ENCODE data around the gene PCBP1.
"Not testable (repeated sequence)": the region's sequence is repeated elsewhere in the genome, so short reads cannot be mapped to it uniquely, and the experiment has no call there.

The PCBP1 gene

DNA sequence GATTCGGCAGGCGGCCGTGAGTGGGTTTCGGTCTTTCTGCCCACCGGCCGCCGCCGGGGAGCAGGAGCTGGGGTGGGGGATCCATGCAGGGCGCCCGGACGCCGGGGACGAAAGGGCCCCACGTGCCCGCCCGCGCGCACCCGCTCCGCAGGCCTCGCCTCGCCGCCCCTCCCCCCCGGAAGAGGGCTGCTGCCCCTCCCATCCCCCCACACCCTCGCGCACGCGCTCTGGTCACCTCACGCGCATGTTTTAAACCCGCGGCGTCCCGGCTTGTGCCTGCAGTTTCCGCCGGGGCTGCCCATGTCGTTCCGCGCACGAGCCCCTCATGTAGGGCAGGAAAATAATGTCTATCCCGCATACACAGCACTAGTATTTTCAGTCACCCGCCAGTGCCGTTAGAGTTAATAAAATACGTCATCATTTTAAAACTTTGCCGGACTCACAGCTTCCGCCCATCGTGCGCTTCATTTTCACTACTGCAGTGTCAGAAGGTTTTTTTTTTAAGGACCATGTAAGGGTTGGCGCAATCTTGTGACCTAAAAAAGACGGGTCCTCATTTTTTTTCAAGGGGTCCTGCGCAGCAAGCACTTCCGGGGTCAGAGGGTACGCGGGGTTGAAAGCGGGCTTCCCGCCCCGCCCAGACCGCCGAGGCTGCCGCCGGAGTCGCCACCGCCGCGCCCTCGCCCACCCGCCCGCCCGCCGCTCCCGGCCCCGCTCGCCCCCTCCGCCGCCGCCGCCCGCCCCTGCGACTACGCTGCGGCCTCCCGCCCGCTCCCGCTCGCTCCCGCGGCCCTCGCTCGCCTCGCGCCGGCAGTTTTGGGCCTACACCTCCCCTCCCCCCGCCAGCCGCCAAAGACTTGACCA is at the start of gene PCBP1:
Gene PCBP1, plus strand, starts transcription at position 640 of the 864 bp plus-strand sequence. CDS start 267 bp downstream, outside the sequence.
- DNase-seq (ENCODE audit: low read depth), result peak; percentile 97

DNA sequence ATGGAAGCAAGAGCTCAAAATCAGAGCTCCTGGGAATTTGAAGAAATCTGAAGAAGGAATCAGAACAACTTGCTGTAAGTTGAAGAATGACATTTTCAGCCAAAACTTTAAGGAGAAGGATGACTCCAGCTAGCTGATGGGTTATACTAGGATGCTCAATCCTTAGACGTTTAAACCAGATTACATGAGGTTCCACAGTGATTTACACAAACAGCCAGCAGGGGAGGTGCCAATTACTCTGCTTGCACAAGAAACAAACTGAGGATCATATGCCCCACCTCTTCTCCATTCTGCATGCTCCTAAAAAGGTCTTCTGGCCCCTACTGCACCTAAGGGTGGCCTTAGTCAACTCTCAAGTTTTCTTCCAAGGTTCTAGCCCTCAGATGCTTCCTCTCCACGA is 47.9 kb upstream of the PCBP1 start:
- no peak for DNase-seq (ENCODE audit: low read depth)

DNA sequence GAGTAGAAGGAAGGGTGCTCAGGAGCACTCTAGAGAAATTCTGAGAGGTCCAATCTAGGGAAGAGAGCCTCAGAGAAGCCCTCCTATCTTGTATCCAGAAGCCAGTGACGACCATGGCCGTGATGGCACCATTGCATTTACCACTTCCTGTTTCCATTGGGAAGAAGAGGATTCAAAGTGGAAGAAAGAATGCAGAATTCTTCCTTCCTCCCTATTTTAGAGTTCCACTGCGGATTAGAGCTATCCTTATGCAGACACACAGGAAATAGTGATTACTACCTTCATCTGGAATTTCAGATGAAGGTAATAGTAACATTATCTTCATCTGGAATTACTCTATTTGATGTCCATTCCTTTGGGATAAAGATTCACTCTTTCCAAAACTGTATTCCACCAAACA is 45.6 kb upstream of the PCBP1 start:
- DNase-seq (ENCODE audit: low read depth), result no peak

DNA sequence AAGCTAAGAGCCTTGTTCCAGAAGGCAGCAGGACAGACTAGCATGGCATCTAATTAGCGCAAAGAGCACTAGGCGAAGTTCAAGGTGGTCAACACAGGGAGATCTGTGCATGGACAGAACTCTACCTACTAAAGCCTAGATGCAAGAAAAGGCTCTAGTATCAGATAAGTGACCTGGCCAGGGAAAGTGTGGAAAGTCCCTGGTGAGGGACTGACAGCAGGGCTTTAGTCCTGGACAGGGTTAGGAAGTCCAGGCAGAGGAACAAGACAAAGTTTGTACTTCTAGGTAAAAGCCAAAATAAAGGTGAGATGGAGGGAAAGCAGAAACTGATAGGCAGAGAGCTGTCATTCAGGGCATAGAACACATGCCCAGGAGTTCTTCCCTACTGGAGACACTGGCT is 45.0 kb upstream of the PCBP1 start:
- no peak for DNase-seq (ENCODE audit: low read depth)

DNA sequence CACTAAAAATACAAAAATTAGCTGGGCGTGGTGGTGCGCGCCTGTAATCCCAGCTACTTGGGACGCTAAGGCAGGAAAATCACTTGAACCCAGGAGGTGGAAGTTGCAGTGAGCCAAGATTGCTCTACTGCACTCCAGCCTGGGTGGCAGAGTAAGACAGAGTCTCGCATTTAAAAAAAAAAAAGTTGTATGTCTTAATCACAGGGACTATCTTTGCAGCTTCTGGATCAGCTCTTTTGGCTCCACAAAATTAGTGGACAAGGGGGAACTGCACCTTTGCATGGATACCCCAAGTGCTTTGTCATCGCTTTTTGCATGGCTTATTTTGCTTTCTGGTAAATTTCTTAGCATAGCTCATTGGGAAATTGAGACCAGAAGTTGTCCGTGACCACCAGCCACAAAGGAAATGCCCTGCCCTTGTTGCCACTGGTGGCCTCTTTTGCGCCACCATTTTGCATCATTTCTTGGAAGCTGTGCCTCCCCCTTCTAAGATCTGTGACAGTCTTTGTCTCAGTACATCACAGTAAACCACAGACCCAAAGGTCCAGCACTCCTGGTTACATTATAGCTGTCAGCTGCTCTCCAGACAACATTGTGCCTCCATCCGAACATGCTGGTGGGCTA is 43.9 kb upstream of the PCBP1 start:
- DNase-seq (ENCODE audit: low read depth), result no peak

DNA sequence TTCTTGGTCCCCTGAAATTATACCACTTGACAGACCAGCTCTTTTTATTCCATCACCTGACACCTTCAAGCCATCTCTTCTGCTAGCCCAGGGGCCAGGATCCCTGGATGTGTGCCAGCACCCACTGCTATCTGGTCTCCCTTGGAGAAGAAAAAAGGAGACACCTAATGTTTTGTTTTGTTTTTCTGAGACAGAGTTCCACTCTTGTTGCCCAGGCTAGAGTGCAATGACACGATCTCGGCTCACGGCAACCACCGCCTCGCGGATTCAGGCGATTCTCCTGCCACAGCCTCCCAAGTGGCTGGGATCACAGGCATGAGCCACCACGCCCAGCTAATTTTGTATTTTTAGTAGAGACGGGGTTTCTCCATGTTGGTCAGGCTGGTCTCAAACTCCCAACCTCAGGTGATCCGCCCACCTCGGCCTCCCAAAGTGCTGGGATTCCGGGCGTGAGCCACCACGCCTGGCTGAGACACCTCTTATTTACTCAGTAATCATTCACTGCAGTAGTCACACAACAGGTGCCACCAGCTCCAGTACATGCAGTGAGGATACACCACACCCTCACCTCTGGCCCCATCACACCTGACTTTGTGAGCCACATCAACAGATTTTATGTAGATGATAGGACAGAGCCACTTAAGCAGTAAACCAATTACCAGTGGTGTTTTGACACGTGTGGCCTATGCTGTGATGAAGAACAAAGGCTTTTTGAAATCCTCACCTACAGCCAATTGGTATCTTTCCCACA is 42.8 kb upstream of the PCBP1 start:
- DNase-seq (ENCODE audit: low read depth), result no peak

DNA sequence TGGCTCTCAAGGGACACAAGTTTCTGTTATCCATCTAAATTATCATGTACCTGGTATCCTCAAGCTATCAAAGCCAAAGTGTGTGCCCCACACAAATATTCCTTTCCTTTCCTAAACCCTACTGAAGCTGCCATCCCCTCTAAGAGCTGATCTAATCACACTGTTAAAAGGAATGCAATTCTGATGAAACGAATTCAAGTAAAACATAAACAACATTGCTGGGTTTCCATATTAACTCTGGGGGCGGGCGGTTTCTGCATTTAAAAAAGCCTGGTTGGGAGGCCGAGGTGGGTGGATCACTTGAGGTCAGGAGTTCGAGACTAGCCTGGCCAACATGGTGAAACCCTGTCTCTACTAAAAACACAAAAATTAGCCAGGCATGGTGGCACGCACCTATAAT is 41.9 kb upstream of the PCBP1 start:
- no peak for DNase-seq (ENCODE audit: low read depth)

DNA sequence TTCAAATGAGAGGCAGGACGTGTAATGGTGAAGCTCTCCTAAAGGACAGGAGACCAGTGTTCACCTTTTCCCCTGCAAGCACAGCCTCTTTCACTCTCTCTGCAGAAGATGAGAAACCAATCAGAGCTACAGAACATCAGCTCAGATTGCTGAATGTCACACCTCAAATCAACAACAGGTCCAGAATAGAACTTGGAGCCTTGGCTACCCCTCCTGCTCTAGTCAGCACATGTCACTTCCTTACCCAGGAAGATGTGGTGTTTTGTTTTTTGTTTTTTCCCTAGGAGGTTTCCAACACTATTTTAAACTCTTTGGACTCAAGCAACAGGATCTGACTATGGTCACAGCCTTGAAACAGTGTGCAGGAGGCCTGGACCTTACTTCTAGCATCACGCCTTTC is 41.3 kb upstream of the PCBP1 start:
- no peak for DNase-seq (ENCODE audit: low read depth)

DNA sequence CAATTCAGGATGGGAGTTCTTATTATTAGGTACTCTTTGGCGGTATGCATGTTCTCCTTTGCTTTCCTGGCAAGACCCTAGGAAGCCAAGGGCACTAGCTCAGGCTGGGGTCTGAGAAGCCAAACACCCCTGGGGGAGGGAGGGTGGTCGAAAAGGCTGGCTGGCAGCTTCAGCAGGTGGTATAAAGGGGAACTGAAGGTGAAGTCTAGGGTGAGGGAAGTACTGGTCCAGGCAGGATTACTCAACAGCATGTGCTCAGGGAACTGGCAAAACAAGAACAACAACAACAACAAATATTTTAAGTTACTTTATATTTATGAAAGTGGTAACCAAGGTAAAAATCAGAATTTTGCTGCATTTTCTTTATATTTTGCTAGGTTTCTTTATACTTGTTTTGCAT is 40.7 kb upstream of the PCBP1 start:
- no peak for DNase-seq (ENCODE audit: low read depth)

DNA sequence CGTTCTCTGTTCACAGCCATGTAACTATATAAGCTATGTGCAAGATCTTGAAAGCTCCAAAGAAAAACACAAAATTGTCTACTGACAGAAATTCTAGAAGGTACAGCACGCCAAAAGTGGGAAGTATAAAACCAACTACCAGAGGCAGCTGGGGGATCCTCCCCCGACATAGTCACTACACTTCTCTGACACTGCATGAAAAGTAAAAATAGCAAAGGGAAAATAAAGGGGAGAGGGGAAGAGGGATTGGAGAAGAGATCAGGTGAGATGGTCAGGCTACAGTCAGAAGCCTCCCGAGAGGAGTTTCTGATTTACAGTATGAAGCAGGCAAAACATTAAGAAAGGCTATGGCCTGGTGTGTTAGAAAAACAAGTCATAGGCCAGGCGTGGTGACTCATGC is 39.8 kb upstream of the PCBP1 start:
- DNase-seq (ENCODE audit: low read depth), result no peak

DNA sequence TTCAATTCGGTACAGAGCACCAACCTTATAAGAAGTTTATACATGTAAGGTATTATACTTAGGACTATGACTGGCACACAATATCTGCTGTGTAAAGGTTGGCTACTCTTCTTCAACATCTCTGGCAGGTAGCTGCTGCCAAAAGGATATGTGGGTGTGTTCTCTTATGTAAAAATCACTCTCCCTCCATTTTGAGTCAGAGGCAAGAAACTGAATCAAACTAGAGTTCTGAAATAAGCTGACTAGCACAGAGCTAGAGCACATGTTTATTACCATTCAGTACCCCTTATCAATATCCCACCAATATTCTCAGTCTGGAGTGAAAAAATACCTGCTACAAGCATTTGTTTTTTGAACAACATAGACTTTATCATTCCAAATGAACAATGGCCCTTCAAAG is 38.0 kb upstream of the PCBP1 start:
- no peak for DNase-seq (ENCODE audit: low read depth)

DNA sequence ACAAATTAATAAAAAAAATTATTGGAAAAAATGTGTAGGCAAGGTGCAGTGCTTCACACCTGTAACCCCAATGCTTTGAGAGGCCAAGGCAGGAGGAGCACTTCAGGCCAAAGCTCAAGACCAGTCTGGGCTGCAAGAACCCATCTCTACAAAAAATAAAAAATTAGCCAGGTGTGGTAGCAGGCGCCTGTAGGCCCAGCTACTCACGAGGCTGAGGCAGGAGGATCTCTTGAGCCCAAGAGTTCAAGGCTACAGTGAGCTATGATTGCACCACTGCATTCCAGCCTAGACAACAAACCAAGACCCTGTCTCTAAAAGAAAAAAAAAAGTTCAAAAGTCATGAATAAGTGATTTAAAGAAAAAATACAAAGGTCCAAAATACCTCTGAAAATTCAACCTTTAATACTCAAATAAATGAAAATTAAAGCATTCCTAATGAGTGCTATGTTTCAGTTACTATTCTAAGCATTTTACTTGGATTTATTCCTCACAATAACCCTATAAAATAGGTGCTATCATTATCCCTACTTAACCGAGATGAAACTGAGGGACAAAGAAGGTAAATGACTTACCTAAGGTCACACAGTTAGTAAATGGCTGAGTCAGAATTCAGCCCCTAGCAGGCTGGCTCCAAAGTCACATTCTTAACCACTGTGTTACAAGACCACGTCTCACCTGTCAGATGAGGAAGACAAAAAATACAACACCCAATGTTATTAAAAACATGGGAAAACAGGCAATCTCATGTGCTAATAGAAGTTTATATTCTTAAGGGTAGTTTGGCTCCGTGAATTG is 36.4 kb upstream of the PCBP1 start:
- no peak for DNase-seq (ENCODE audit: low read depth)

DNA sequence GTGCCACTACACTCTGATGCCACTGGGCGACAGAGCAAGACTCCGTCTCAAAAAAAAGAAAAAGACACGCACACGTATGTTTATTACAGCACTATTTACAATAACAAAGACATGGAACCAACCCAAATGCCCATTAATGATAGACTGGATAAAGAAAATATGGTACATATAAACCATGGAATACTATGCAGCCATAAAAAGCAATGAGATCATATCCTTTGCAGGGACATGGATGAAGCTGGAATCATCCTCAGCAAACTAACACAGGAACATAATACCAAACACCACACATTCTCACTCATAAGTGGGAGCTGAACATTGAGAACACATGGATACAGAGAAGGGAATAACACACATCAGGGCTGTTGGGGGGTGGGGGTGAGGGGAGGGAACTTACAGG is 32.0 kb upstream of the PCBP1 start:
- not testable (repeated sequence) for DNase-seq (ENCODE audit: low read depth)

DNA sequence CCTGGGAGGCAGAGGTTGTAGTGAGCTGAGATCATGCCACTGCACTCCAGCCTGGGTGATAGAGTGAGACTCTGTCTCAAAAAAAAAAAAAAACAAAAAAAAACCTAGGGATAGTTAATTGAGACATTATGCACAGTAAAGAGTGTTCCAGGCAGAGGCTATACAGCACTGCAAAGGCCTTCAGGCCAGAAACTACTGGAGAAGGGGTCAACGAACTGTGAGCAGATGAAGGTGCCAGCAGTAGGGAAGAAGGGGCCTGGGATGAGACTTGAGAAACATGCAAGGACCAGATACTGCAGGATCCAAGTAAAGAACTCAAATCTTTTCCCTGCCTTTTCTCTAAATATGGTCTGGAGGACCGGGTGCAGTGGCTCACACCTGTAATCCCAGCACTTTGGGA is 26.0 kb upstream of the PCBP1 start:
- DNase-seq (ENCODE audit: low read depth), result no peak

DNA sequence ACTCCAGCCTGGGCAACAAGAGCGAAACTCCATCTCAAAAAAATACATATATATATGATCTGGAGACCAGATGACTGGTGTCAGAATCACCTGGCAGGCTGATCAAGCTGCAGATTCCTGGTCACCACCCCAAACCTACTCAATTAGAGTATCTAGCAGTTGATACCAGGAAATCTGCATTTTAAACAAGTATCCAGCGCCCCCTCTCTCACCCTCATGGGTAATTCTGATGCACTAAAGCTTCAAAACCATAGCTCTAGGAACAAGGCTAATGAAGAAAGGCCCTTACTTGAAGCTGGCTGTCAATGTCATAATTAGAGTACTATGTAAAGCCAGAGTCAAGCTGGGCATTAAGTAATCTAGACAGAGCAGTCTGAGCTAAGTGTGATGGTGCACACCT is 25.0 kb upstream of the PCBP1 start:
- no peak for DNase-seq (ENCODE audit: low read depth)

DNA sequence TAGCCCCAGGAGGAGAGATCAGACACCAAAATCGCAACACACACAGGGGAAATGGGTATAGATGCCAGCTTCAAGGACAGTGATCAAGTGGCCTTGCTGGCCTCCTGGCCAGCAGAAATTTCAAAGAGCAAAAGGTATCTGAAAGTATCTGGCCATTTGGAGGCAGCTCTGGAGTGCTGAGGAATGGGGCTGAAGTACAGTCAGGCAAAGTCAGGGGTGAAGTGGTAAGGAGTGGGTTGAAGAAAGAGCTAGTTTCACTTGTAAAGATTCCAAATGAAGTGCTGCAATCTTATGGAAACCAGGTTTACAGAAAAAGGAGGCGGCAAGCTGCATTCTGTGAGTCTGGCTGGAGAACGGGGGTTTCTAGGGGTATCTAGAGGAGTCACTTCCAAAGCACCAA is 19.2 kb upstream of the PCBP1 start:
- no peak for DNase-seq (ENCODE audit: low read depth)

DNA sequence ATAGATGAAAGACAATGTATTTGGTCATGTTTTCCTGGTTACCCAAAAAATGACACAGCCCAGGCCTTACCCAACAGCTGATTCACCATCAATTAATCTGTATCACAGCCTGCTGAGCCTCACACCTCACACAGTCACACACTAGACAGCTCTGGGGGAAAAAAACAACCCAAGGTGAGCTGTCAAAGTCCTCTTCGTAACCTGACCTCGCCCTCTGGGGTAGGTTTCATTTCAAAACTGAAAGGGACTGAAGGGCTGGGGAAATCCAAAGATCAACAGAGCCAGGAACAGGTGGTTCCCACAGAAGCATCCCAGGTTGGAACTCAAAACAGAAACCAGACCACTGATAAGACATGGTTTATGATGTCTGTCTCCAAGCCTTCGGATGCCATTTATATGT is 18.2 kb upstream of the PCBP1 start:
- peak; percentile 38 for DNase-seq (ENCODE audit: low read depth)

DNA sequence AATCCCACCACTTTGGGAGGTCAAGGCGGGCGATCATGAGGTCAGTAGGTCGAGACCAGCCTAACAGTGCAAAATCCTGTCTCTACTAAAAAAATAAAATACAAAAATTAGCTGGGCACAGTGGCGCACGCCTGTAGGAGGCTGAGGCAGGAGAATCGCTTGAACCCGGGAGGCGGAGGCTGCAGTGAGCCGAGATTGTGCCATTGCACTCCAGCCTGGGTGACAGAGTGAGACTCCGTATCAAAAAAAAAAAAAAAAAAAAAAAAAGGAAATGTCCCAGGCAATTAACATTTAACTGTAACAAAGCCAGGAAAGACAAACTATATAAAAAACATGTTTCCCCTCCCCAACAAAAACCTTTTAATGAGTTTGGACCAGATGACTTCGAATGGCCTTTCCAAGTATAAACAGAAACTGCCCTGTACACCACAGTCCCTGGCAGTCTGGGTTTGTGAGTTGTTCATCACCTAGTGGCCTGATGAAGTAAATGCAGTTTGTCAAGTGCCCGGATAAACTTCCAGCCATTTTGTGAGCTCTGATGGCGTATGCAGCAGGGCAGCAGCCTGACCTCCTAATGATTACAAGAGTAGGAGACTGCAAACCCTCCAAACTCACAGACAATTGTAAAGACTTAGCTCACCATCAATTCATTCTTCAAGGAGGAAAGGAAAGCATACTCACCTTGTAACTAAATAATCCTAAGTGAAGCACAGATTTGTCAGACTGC is 16.6 kb upstream of the PCBP1 start:
- peak; percentile 28 for DNase-seq (ENCODE audit: low read depth)

DNA sequence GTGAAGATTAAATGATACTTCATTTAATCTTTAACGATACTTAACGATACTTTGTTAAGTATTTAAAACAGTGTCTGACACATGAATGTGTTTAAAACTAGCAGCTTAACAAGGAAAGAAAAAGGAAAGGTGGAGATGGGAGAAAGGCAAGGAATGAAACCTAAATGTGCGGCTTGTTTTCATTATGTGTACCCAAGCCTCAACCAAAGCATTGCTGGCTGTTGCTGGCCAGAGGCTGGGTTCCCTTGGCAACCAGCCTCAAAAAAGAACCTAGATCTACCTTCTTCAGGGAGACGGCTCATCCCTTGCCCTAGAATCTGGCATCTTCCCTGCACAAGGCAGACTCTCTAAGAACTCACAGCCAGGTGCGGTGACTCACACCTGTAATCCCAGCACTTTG is 13.8 kb upstream of the PCBP1 start:
- no peak for DNase-seq (ENCODE audit: low read depth)

DNA sequence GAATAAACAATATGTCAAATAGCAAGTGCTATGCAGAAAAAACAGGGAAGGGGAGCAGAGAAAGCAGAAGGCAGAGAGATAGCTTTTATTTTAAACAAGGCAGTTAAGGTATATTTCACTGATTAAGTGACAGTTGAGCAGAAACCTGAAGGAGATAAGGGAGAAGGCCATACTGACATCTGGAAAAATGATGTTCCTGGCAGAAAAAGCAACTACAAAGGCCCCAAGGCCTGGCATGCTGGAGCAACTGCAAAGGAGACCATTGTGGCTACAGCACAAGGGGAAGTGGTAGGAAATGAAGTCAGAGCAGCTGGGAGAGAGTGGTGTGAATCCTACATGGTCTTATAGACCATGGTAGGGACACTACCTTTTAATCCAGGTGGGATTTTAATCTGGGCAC is 8.9 kb upstream of the PCBP1 start:
- DNase-seq (ENCODE audit: low read depth), result no peak

DNA sequence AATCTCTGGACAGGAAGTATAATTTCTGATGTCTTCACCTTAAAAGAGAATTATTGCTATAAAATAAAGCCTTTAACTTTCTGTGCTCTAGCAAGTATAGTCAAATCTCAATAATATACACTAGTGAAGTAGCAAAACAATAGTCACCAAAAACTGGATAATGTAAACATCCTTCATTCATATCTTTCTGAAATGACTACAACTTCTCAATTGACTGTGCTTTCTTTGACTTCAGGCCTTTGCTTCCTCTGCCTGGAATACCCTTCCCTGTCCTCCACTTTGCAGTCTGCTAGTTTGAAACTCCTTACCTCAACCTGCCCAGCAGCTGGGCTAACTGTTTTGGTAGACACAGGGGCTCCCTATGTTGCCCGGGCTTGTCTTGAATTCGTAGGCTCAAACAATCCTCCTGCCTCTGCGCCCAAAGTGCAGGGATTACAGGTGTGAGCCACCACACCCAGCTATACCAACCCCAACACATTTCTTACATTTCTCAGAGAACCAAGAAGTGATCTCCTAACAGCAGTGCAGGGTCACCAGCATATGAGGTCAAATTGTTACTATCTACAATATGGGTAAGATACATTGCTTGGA is 6.6 kb upstream of the PCBP1 start:
- DNase-seq (ENCODE audit: low read depth), result no peak
